Mucosa of descending colon (tissue), 3 donors: ENCODE results near the gene SIAH1. TPM values are rescaled to one million over a fixed set of nuclear protein-coding genes. Genes with fewer than 3 reads are reported as not detected.
"Not testable (repeated sequence)": the region's sequence is repeated elsewhere in the genome, so short reads cannot be mapped to it uniquely, and the experiment has no call there.

Source experiments
- ATAC-seq: fragments of 200-7000 bp; cut with Tn5 transposase; one replicate; pipeline ENCODE4 v1.9.1; 2020; ENCODE audit warnings: mild to moderate bottlenecking, moderate library complexity
- DNase-seq, 3 donors: peaks; one replicate each; pipeline ENCODE4 v3.0.0-alpha.2; 2020
- H3K36me3 ChIP-seq: fragments of 200-600 bp; one replicate; pipeline ENCODE4 v1.8.0; 2021; ENCODE audit warnings: low read depth, mild to moderate bottlenecking
- H3K4me1 ChIP-seq: fragments of 200-600 bp; one replicate; pipeline ENCODE4 v1.8.0; 2021; ENCODE audit warnings: low read depth, mild to moderate bottlenecking
- H3K4me3 ChIP-seq: fragments of 200-600 bp; one replicate; pipeline ENCODE4 v1.8.0; 2021; ENCODE audit warnings: mild to moderate bottlenecking
- H3K9me3 ChIP-seq: fragments of 200-600 bp; one replicate; pipeline ENCODE4 v1.8.0; 2021; ENCODE audit warnings: mild to moderate bottlenecking
- CTCF ChIP-seq: fragments of 200-600 bp; IDR thresholded peaks from one replicate; pipeline ENCODE4 v1.8.0; 2022; ENCODE audit warnings: antibody characterized with exemption, mild to moderate bottlenecking
- intact Hi-C, 2 donors: fragments of 100-400 bp; cut with DNase I in 1 of 2; cut with micrococcal nuclease in 1 of 2; formaldehyde crosslinking; loops; one replicate each; pipeline versions ENCODE4 v1.11.0 to v1.11.1; 2022; cut with DNase I, micrococcal nuclease
- total RNA-seq, 3 donors: library from RNA; stranded (reverse); fragmentation: NEBNext Ultra II Directional in 2 of 3; extraction: Animal tissue kit (Norgen Biotek cat#: 25700) in 2 of 3; gene quantifications; one replicate each; pipeline versions ENCODE4 v1.2.1 to v1.2.4, GENCODE V29; 2021 to 2023
- donor health status: DM: no; HTN: no; CAD: no; lungs with moderate emphysema.
- donor health status: DM: no; HTN: no; CAD: no.
- donor health status: DM: no; HTN: yes; CAD: no.

The SIAH1 gene
- total RNA-seq, 3 donors from 2014 or later: 26.8 to 36.2 (median 27.1) TPM

GRCh38 chr16:48372744-48373143, 12.5 kb downstream of the SIAH1 start:
- ATAC-seq (no peak), DNase-seq (no peak)
- no peak for TF ChIP-seq CTCF
- H3K36me3 ChIP-seq: no peaks in the 10 kb centered on the region
- no peak overlapping the region for H3K4me3 ChIP-seq
- peaks cover 15% of the 10 kb centered on the region for H3K4me1 ChIP-seq
- intact Hi-C loops: no loop called here
- no peaks in the 10 kb centered on the region for H3K9me3 ChIP-seq

GRCh38 chr16:48371393-48371780, 13.8 kb downstream of the SIAH1 start:
- no peaks in the 10 kb centered on the region for H3K9me3 ChIP-seq
- no peak for TF ChIP-seq CTCF
- ATAC-seq (no peak), DNase-seq (no peak)
- H3K4me1 ChIP-seq: peaks cover 25% of the 10 kb centered on the region
- H3K4me3 ChIP-seq: no peak overlapping the region
- no peaks in the 10 kb centered on the region for H3K36me3 ChIP-seq
- intact Hi-C loops: no loop called here

- H3K4me3 ChIP-seq, intact Hi-C loops, H3K9me3 ChIP-seq, DNase-seq, ATAC-seq, H3K36me3 ChIP-seq: not testable (repeated sequence)
- peaks cover 25% of the 10 kb centered on the region for H3K4me1 ChIP-seq
Observed at GRCh38 chr16:48370668-48371392, 14.4 kb downstream of the SIAH1 start.

- ATAC-seq: no peak
Observed at GRCh38 chr16:48370229-48370628, 15.0 kb downstream of the SIAH1 start.

GRCh38 chr16:48369765-48370164, 15.4 kb downstream of the SIAH1 start:
- TF ChIP-seq CTCF: no peak

More at GRCh38 chr16:48370229-48370628, 15.0 kb downstream of the SIAH1 start:
- no peak for DNase-seq
- TF ChIP-seq CTCF: no peak
- Histone ChIP-seq H3K4me1 (peaks cover 28% of the 10 kb centered on the region), H3K36me3 (no peaks in the 10 kb centered on the region), H3K9me3 (no peaks in the 10 kb centered on the region), H3K4me3 (no peak overlapping the region)
- intact Hi-C loops: no loop called here

GRCh38 chr16:48367441-48368049, 17.7 kb downstream of the SIAH1 start:
- DNase-seq: no peak
- TF ChIP-seq CTCF: no peak
- intact Hi-C loops: no loop called here
- no peak for ATAC-seq
- no peak overlapping the region for H3K4me3 ChIP-seq
- peaks cover 32% of the 10 kb centered on the region for H3K4me1 ChIP-seq
- no peaks in the 10 kb centered on the region for H3K36me3 ChIP-seq
- no peaks in the 10 kb centered on the region for H3K9me3 ChIP-seq

More at GRCh38 chr16:48369765-48370164, 15.4 kb downstream of the SIAH1 start:
- no peaks in the 10 kb centered on the region for H3K9me3 ChIP-seq
- H3K36me3 ChIP-seq: no peaks in the 10 kb centered on the region
- intact Hi-C loops: no loop called here
- ATAC-seq (no peak), DNase-seq (no peak)
- no peak overlapping the region for H3K4me3 ChIP-seq
- peaks cover 29% of the 10 kb centered on the region for H3K4me1 ChIP-seq
